Endodermal cell (in vitro differentiated cells): ENCODE measurements around the gene SMAD2. TPM values are rescaled to one million over a fixed set of nuclear protein-coding genes. Genes with fewer than 3 reads are reported as not detected.

ENCODE experiments used
- DNase-seq: peaks from one replicate; pipeline ENCODE4 v3.0.0-alpha.2; 2017
- H3K27ac ChIP-seq: 2 replicates; pipeline ENCODE4 v1.5.1; 2013; ENCODE audit warnings: mild to moderate bottlenecking, low read depth, low read length, moderate library complexity
- H3K27me3 ChIP-seq: 2 replicates; pipeline ENCODE4 v1.6.1; 2013; ENCODE audit warnings: mild to moderate bottlenecking, low read length, moderate library complexity; ENCODE audit not compliant: insufficient read depth, control insufficient read depth, poor library complexity, severe bottlenecking
- H3K36me3 ChIP-seq: 2 replicates; pipeline ENCODE4 v1.7.0; 2013; ENCODE audit warnings: mild to moderate bottlenecking, low read length, moderate library complexity; ENCODE audit not compliant: control insufficient read depth, insufficient read depth
- H3K4me1 ChIP-seq: one replicate; pipeline ENCODE4 v1.7.0; 2013; ENCODE audit warnings: low read length; ENCODE audit not compliant: control insufficient read depth, insufficient read depth
- H3K4me3 ChIP-seq: 2 replicates; pipeline ENCODE4 v1.5.1; 2013; ENCODE audit warnings: mild to moderate bottlenecking, low read length, moderate library complexity
- H3K9ac ChIP-seq: 2 replicates; pipeline ENCODE4 v1.6.1; 2013; ENCODE audit warnings: mild to moderate bottlenecking, low read length, moderate library complexity; ENCODE audit not compliant: poor library complexity, severe bottlenecking; ENCODE audit errors: extremely low read depth
- H3K9me3 ChIP-seq: 2 replicates; pipeline ENCODE4 v1.6.1; 2013; ENCODE audit warnings: mild to moderate bottlenecking, low read length, moderate library complexity; ENCODE audit not compliant: control insufficient read depth
- H3K27ac Mint-ChIP-seq: 2 replicates; pipeline ENCODE4 v1.8.0; 2020; ENCODE audit warnings: mixed read lengths
- H3K27me3 Mint-ChIP-seq: 2 replicates; pipeline ENCODE4 v1.8.0; 2021; ENCODE audit warnings: mild to moderate bottlenecking, mixed read lengths; ENCODE audit not compliant: insufficient read depth
- H3K36me3 Mint-ChIP-seq: 2 replicates; pipeline ENCODE4 v1.8.0; 2020; ENCODE audit warnings: low read depth, mixed read lengths
- H3K4me1 Mint-ChIP-seq: 2 replicates; pipeline ENCODE4 v1.8.0; 2020; ENCODE audit warnings: mixed read lengths
- H3K4me3 Mint-ChIP-seq: 2 replicates; pipeline ENCODE4 v1.8.0; 2020; ENCODE audit warnings: mild to moderate bottlenecking, moderate library complexity, mixed read lengths
- H3K9me3 Mint-ChIP-seq: 2 replicates; pipeline ENCODE4 v1.8.0; 2020; ENCODE audit warnings: mild to moderate bottlenecking, mixed read lengths
- WGBS, 2 experiments: methylation state at CpG; one replicate each; pipeline versions ENCODE4 v1.1.5 to v1.1.7; 2013; ENCODE audit warnings: missing lambda C conversion rate in 2 of 2, mixed read lengths in 1 of 2; ENCODE audit not compliant: insufficient coverage in 1 of 2, insufficient read length in 1 of 2; 5-methylcytosine and 5-hydroxymethylcytosine counted together
- total RNA-seq, 2 donors: library from RNA; stranded (reverse); fragmentation: NEBNext Ultra II Directional in 1 of 2; extraction: Animal tissue kit (Norgen Biotek cat#: 25700) in 1 of 2; gene quantifications; 2 replicates in 1 of 2; 3 replicates in 1 of 2; pipeline ENCODE4 v1.2.1, GENCODE V29; 2021
- TF ChIP-seq, protein P1 (sequence below): fragments of 200-600 bp; sonication (generic); conservative IDR thresholded peaks from 2 replicates; pipeline ENCODE4 v1.5.0; 2021; ENCODE audit warnings: antibody characterized with exemption, mild to moderate bottlenecking

Gene SMAD2
- total RNA-seq, 2 donors from 2014 or later: 156 to 189 TPM

DNA sequence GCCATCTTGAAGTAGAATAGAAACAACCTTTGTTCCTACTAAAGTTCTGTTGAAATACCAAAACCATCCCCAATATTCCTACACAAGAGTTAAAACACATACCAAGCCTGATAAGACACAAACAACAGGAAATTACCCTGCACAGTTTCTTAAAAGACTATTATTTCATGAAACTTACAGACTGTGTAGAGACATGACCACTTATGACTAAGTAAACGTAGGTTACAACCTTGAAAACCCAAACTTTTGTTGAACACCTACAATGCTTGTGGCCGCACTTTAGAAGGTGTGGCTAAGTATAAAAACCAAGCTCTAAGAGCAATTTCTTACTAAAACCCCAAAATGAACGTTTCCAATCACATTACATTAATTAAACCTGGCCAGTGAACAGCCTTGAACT, 2.0 kb downstream of the SMAD2 start:
- Mint-ChIP-seq H3K9me3 (no peaks in the 10 kb centered on the region), H3K4me1 (peaks cover 51% of the 10 kb centered on the region), H3K4me3 (peak overlapping the region; percentile 93), H3K36me3 (peaks cover 3% of the 10 kb centered on the region), H3K27me3 (no peaks in the 10 kb centered on the region), H3K27ac (peak overlapping the region; percentile 87)
- Histone ChIP-seq H3K9ac (peak overlapping the region; percentile 94), H3K36me3 (peaks cover 10% of the 10 kb centered on the region), H3K9me3 (no peaks in the 10 kb centered on the region), H3K27ac (no peak overlapping the region), H3K4me3 (peak overlapping the region; percentile 99), H3K27me3 (no peaks in the 10 kb centered on the region), H3K4me1 (peaks cover 19% of the 10 kb centered on the region)
- 14% methylated on average over 3 of the region's 3 CpGs; no CpG with 5 or more reads in 1 of the 2 experiments for WGBS, 2 experiments
- TF ChIP-seq, protein P1, sequence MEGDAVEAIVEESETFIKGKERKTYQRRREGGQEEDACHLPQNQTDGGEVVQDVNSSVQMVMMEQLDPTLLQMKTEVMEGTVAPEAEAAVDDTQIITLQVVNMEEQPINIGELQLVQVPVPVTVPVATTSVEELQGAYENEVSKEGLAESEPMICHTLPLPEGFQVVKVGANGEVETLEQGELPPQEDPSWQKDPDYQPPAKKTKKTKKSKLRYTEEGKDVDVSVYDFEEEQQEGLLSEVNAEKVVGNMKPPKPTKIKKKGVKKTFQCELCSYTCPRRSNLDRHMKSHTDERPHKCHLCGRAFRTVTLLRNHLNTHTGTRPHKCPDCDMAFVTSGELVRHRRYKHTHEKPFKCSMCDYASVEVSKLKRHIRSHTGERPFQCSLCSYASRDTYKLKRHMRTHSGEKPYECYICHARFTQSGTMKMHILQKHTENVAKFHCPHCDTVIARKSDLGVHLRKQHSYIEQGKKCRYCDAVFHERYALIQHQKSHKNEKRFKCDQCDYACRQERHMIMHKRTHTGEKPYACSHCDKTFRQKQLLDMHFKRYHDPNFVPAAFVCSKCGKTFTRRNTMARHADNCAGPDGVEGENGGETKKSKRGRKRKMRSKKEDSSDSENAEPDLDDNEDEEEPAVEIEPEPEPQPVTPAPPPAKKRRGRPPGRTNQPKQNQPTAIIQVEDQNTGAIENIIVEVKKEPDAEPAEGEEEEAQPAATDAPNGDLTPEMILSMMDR: no peak
- no peak for DNase-seq

DNA sequence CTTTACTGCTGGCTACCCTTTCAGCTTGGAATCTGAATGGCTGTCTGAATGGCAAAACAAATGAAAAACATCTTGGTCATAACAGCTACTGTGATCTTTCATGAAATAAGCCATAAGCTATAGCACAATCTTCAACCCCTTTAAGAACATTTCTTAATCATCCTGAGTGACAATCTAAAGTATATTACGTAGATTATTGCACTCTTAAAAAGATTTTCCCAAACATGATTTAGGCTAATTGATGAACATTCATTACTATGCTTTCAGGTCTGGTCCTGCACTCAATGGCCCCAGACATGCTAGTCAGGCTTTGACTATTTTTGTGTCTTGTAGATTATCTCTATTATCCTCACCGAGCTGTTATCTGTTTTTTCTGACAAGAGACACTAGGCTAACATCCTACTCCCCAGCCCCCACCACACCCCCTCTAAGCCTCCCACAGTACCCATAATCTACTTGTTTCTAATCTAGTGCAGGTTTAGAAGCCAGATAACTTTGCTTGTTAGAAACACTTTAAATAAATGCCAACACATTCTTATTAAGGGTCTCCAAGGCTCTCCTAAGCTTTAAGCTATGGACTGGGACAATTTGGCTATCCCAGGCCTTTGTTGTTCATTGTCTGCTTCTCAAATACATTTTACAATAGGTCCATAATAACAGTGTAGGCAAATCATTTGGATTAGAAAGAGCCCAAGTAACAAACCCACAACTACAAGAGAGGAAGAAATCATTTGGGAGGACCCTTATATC, 4.2 kb downstream of the SMAD2 start:
- Mint-ChIP-seq H3K27ac (peak overlapping the region; percentile 85), H3K9me3 (no peaks in the 10 kb centered on the region), H3K27me3 (no peaks in the 10 kb centered on the region), H3K4me3 (peak overlapping the region; percentile 93), H3K36me3 (peaks cover 3% of the 10 kb centered on the region), H3K4me1 (peaks cover 56% of the 10 kb centered on the region)
- Histone ChIP-seq H3K9ac (peak overlapping the region; percentile 3), H3K4me3 (peak overlapping the region; percentile 73), H3K36me3 (peaks cover 10% of the 10 kb centered on the region), H3K4me1 (peaks cover 24% of the 10 kb centered on the region), H3K27ac (no peak overlapping the region), H3K9me3 (no peaks in the 10 kb centered on the region), H3K27me3 (no peaks in the 10 kb centered on the region)
- TF ChIP-seq, protein P1: no peak
- 28 to 57% methylated on average over 1 to 2 of the region's 2 CpGs for WGBS, 2 experiments
- DNase-seq: peak; percentile 71

DNA sequence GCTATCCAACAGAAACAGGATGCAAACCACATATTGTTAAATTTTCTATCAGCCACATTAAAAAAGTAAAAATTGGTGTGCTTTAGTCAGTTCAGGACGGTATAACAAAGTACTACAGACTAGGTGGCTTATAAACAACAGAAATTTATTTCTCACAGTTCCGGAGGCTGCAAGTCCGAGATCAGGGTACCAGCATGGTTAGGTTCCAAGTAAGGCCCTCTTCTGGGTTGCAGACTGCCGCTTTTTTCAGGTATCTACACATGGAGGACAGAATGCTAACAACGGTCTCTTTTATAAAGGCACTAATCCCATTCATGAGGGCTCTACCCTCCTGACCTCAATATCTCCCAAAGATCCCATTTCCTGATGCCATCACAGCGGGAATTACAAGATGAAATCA, 10.5 kb downstream of the SMAD2 start:
- Mint-ChIP-seq H3K36me3 (no peaks in the 10 kb centered on the region), H3K4me3 (no peak overlapping the region), H3K9me3 (no peaks in the 10 kb centered on the region), H3K27ac (no peak overlapping the region), H3K27me3 (no peaks in the 10 kb centered on the region), H3K4me1 (peaks cover 74% of the 10 kb centered on the region)
- no peaks in the 10 kb centered on the region for H3K9me3 ChIP-seq
- 81 to 93% methylated on average over 5 to 6 of the region's 6 CpGs for WGBS, 2 experiments
- no peak overlapping the region for H3K9ac ChIP-seq
- H3K36me3 ChIP-seq: peaks cover 40% of the 10 kb centered on the region
- H3K27me3 ChIP-seq: no peaks in the 10 kb centered on the region
- H3K4me3 ChIP-seq: peak overlapping the region; percentile 50
- H3K27ac ChIP-seq: no peak overlapping the region
- TF ChIP-seq, protein P1: no peak
- H3K4me1 ChIP-seq: peaks cover 31% of the 10 kb centered on the region
- no peak for DNase-seq
